GM20431 (cell line): ENCODE measurements around the gene CCNL2.
"Not testable (repeated sequence)": the region's sequence is repeated elsewhere in the genome, so short reads cannot be mapped to it uniquely, and the experiment has no call there.

Experiments used
- in situ Hi-C: fragments of 300-500 bp; cut with MseI, MboI; formaldehyde crosslinking; loops from one replicate; pipeline ENCODE4 v1.15.0; 2020; ENCODE audit warnings: low sequenced_read_pairs; ENCODE audit not compliant: unreplicated experiment

CCNL2 gene

GRCh38 chr1:1402072-1402900 lies 3.2 kb upstream of the CCNL2 start:
- in situ Hi-C loops, result no loop called here

DNA sequence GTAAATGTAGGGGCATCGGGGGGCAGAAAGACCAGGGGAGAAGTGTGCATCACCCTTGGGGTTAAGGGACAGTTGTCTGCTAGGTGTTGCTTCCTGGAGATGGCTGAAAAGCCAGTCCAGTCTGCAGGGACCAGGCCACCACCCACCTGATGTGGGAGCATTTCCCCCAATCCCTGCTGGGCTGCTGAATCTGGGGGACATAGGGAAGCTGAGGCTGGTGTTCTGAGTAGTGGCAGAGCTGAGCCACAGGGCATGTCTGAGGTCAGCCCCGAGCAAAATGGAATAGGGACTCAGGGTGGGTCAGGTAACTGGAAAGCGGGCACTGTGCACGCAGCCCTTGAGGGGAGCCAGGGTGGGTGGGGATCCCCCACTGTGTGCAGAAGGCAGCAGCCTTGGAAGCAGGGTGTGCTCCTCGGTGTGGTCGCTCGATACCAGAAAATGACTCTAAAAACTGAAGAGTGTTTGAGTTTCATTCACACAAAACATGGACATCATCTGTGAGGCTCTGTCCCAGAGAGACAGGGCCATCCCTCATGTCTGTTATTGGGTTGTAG lies 2.4 kb upstream of the CCNL2 start:
- in situ Hi-C loops, result no loop called here

- in situ Hi-C loops, result no loop called here
Observed at GRCh38 chr1:1400576-1401456, 1.7 kb upstream of the CCNL2 start.

DNA sequence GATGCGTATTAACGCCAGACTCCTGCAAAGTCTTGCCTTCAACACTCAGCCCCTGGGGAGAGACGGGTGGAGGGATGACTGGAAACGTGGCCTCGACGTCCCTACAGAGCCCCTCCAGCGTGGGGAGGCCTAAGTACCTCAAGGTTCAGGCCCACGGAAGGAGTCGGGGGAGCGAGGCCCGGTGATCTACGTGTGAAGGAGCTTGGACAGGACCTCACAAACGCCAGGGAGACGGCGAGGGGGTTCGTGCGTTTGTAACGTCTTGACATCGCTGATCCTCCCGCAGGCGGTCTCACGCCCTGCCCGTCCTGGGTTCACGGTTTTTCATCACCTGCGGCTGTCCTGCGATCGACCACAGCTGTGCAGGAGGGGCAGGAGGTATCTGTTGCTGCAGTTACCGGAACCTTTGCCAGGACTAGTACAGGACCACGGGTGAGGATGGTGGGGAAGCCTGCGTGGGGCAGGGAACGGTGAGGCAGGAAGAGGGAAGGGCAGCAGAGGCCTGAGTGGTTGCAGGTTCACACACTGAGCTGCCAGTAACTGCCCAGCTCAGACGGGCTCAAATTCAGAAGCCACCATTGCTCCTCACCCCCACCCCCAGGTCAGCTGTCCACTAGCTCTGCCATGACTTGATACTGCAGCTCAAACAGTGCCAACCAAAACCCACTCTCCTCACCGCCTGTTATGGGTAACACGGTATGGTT lies 889 bp upstream of the CCNL2 start:
- in situ Hi-C loops, result no loop called here

- in situ Hi-C loops, result no loop called here
Observed at GRCh38 chr1:1398677-1399186, 403 bp downstream of the CCNL2 start.

GRCh38 chr1:1397839-1398523 lies 1.2 kb downstream of the CCNL2 start:
- in situ Hi-C loops, result no loop called here

GRCh38 chr1:1395166-1395565 lies 4.0 kb downstream of the CCNL2 start:
- in situ Hi-C loops, result no loop called here

- in situ Hi-C loops, result no loop called here
Observed at GRCh38 chr1:1394116-1394515, 5.0 kb downstream of the CCNL2 start.

GRCh38 chr1:1393428-1393827 lies 5.7 kb downstream of the CCNL2 start:
- in situ Hi-C loops, result no loop called here

DNA sequence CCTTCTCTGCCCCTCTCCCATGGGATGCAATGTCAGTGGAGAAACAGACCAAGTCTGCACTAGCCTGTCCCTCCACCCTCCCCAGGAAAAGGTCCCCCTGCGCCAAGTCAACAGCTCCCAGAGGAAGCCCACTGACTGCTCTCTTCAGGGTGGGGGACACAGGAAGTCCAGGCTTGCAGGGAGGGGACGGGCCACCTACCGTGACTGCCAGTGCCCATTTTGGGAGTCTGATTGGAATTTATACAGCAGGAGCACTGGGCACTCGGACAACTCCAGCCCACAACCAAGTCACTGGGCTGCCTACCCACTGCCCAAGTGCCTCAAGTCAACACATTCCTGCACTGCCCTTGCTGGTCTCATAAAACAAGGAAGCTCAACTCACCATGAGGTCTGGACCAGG lies 6.1 kb downstream of the CCNL2 start:
- in situ Hi-C loops, result no loop called here

- in situ Hi-C loops, result no loop called here
Observed at GRCh38 chr1:1391225-1391624, 7.9 kb downstream of the CCNL2 start.

DNA sequence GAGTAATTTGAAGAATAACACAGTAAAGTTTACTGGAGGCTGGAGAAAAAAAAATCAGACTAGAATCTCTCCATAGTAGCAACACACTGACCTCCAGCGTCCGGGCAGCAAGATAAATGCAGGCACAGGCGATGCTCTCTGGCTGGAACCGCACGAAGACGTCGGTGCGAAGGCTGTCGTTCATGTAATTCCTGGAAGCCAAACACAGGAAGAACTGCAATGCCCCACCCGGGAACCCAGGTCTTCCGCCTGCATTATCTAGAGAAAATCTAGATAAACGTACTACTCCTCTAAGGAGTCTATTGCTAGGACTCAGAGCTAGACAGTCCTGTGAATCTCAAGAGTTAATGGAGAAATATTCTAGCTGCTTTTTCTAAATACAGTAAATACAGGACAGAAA lies 8.5 kb downstream of the CCNL2 start:
- in situ Hi-C loops, result no loop called here

DNA sequence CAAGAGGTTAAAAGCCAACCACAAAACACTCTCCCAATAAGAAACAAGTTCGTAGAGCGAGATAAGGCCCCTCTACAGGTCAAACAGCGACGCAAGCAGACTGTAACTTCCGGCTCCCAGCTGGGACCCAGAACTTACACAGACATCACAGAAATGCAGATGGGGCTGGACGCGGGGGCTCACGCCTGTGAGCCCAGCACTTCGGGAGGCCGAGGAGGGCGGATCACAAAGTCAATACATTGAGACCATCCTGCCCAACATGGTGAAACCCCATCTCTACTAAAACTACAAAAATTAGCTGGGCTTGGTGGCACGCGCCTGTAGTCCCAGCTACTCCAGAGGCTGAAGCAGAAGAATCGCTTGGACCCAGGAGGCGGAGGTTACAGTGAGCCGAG lies 11.1 kb downstream of the CCNL2 start:
- in situ Hi-C loops, result no loop called here

DNA sequence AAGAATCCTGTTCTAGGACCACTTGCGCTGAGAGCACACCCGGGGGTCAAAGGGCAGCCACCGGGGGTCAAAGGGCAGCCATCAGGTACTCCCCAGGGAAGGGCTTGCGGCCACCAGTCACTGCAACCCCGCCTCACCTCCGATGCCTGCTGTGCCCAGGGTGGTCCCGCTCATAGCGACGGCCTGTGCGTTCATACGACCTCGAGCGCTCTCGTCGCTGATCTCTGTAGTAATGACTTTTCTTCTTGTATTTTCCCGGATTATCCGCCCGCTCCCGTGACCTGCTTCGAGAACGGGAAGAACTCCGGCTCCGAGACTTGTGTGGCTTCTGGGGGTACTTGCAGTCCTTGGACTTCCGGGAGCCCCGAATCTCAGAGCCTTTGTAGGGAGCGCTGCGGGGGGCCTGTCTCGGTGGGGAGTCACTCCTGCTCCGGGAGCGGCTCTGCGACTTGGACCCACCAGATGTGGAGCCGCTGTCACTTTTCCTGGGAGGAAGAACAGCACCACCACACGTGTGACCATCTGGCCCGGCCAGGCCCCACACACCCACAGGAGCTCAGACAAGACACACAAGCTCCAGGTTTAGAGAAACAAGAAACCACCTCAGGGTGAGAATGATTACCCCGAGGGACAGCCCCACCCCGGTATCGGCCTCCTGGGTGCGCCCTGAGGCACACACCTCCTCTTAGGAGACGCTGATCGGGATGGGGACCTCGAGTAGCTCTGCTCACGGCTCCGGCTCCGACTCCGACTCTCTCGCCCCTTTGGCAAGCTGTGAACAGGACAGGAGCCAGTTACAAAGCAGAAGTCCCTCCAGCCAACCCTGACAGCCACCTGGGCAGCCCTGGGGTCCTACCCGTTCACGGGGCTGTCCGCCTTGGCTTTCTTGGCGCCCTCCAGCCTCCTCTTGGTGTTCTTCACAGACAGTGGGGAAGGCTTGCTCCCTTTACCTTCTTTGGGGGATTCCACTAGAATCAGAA lies 11.7 kb downstream of the CCNL2 start:
- in situ Hi-C loops, result no loop called here

DNA sequence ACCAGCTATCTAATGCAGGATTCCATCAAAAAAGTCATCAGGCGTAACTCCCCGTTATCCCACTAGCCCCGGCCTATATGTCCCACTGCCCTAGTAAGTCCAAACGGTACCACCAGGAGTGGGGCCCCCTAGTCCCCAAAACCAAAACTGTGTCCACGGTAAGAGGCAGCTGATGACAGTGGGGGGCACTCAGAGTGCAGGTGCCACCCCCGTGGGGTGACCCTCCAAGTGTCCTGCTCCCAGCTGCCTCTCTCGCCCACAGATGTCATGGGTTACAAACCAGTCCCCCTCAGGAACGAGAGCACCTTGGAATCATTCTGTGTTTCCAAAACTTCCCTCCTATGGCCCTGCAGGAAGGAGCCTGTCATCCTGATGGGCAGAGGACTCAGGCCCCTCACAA lies 13.2 kb downstream of the CCNL2 start:
- in situ Hi-C loops, result no loop called here

DNA sequence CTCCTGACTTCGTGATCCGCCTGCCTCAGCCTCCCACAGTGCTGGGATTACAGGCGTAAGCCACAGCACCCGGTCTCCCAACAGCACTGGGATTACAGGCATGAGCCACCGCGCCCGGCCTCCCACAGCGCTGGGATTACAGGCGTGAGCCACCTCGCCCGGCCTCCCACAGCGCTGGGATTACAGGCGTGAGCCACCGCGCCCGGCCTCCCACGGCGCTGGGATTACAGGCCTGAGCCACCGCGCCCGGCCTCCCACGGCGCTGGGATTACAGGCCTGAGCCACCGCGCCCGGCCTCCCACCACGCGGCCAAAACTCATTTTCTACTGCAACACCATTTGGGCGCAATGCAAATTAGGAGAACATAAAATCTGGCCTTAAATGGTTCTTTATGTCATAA lies 13.8 kb downstream of the CCNL2 start:
- in situ Hi-C loops, result not testable (repeated sequence)

DNA sequence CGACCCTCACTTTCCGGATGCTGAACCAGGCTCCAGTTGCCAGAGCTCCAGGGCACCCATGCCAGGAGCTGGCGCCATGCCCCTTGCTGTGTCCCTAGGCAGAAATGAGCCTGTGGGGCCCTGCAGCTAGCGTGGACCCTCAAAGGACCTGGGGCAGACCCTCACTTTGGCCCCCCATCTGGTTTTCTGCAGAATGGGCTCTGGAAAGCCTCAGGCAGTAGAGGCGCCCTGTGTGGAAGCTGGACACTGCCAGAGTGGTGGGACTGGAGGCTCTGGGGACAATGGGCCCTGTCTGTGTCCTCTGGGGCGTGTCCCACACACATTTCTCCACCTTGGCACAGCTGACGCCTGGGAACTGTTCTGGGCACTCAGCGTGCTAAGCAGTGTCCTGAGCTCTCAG lies 17.8 kb downstream of the CCNL2 start:
- in situ Hi-C loops, result no loop called here

- in situ Hi-C loops, result no loop called here
Observed at GRCh38 chr1:1380860-1381259, 18.3 kb downstream of the CCNL2 start.
